ENCODE measurements around the gene SLC35B4. TPM values are rescaled to one million over a fixed set of nuclear protein-coding genes. Genes with fewer than 3 reads are reported as not detected.

The SLC35B4 gene
- total RNA-seq, 1 experiment from 2014 or later: 21.6 TPM

DNA sequence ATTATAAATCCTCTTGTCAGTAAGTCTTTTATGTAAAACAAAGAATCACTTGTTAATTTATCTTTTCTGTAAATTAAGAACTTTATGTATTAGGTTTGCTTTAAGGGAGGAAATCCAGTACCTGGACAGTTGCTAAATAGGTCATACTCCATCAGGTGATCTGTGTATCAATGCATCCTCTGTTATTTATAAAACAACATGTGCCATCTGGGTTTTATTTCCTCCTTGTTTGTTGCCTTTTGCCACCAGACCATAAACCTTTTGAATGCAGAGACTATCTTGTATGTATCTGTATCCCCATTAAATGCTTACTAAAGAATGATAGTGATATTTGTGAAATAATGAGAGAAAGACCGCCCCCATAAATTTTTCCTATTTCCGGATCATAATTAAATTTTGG, 70.0 kb downstream of the SLC35B4 start:
- no peak for TF ChIP-seq SIN3A (IDR thresholded peaks at IDR 0.05; ENCODE audit: borderline replicate concordance, insufficient read depth, low read depth, low read length)
- TF ChIP-seq TCF7L2 (IDR thresholded peaks at IDR 0.05; ENCODE audit: low read depth, low read length): no peak
- TF ChIP-seq, protein P1, sequence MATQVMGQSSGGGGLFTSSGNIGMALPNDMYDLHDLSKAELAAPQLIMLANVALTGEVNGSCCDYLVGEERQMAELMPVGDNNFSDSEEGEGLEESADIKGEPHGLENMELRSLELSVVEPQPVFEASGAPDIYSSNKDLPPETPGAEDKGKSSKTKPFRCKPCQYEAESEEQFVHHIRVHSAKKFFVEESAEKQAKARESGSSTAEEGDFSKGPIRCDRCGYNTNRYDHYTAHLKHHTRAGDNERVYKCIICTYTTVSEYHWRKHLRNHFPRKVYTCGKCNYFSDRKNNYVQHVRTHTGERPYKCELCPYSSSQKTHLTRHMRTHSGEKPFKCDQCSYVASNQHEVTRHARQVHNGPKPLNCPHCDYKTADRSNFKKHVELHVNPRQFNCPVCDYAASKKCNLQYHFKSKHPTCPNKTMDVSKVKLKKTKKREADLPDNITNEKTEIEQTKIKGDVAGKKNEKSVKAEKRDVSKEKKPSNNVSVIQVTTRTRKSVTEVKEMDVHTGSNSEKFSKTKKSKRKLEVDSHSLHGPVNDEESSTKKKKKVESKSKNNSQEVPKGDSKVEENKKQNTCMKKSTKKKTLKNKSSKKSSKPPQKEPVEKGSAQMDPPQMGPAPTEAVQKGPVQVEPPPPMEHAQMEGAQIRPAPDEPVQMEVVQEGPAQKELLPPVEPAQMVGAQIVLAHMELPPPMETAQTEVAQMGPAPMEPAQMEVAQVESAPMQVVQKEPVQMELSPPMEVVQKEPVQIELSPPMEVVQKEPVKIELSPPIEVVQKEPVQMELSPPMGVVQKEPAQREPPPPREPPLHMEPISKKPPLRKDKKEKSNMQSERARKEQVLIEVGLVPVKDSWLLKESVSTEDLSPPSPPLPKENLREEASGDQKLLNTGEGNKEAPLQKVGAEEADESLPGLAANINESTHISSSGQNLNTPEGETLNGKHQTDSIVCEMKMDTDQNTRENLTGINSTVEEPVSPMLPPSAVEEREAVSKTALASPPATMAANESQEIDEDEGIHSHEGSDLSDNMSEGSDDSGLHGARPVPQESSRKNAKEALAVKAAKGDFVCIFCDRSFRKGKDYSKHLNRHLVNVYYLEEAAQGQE (IDR thresholded peaks at IDR 0.05; ENCODE audit: insufficient read depth in 1 of 2, low read depth in 2 of 2, low read length in 1 of 2): no peak
- no peak for ATAC-seq
- POLR2A ChIA-PET: no interaction called here
- Histone ChIP-seq H3K27ac (ENCODE audit: low read length) (no peak overlapping the region), H3K4me1 (ENCODE audit: control insufficient read depth, insufficient read depth, low read length) (no peaks in the 10 kb centered on the region), H3K36me3 (ENCODE audit: control insufficient read depth, insufficient read depth, low read length) (no peaks in the 10 kb centered on the region), H3K4me3 (ENCODE audit: low read depth in 2 of 2, low read length in 2 of 2) (no peak overlapping the region), H3K9me3 (ENCODE audit: control insufficient read depth, insufficient read depth, low read depth, low read length) (no peaks in the 10 kb centered on the region), H3K27me3 (ENCODE audit: control insufficient read depth, insufficient read depth, low read length) (peaks cover 9% of the 10 kb centered on the region; the same call in 1 of the 2 replicates)
- no peak for DNase-seq (ENCODE audit: low read depth, low spot score)
- no TSS peak for BruUV-seq (replicated peaks)
- CTCF ChIA-PET: interaction anchor here (0.7 kb wide), 1 partner anchor 415 kb away, joined by 3 read pairs; no protein-coding TSS in a partner anchor
- intact Hi-C loops (cut with micrococcal nuclease; ENCODE audit: unreplicated experiment) (no loop called here), in situ Hi-C loops (cut with HindIII; ENCODE audit: low pct_unique_long_range_greater_than_20kb, low sequenced_read_pairs) (no loop called here)

DNA sequence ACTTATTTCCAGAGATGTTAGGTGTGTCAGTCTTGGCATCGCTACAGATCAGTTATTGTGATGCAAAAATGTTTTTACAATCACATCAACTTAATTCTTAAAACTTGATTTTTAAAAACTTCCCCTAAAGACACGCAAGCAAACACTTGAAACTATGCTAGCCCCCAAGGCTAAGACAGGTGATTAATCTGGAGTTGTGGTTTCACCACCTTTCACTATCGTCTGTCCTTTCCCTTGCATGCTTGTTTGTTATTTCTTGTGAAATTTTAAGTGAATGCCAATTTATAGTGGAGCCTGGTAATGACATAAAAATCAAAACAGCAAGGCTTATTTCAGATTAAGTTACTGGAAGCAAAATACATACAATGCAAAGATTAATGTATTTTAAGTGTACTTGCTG, 70.4 kb downstream of the SLC35B4 start:
- Histone ChIP-seq H3K27me3 (ENCODE audit: control insufficient read depth, insufficient read depth, low read length) (peaks cover 9% of the 10 kb centered on the region; the same call in 1 of the 2 replicates), H3K4me3 (ENCODE audit: low read depth in 2 of 2, low read length in 2 of 2) (no peak overlapping the region), H3K36me3 (ENCODE audit: control insufficient read depth, insufficient read depth, low read length) (no peaks in the 10 kb centered on the region), H3K4me1 (ENCODE audit: control insufficient read depth, insufficient read depth, low read length) (no peaks in the 10 kb centered on the region), H3K27ac (ENCODE audit: low read length) (no peak overlapping the region), H3K9me3 (ENCODE audit: control insufficient read depth, insufficient read depth, low read depth, low read length) (no peaks in the 10 kb centered on the region)
- intact Hi-C loops (cut with micrococcal nuclease; ENCODE audit: unreplicated experiment): no loop called here
- no peak for ATAC-seq
- in situ Hi-C loops (cut with HindIII; ENCODE audit: low pct_unique_long_range_greater_than_20kb, low sequenced_read_pairs): no loop called here
- ChIA-PET POLR2A (no interaction called here), CTCF (no interaction called here)
- TF ChIP-seq, protein P1 (IDR thresholded peaks at IDR 0.05; ENCODE audit: insufficient read depth in 1 of 2, low read depth in 2 of 2, low read length in 1 of 2): no peak
- TF ChIP-seq POLR2AphosphoS5 (IDR thresholded peaks at IDR 0.05; ENCODE audit: low read depth, low read length): no peak
- no peak for TF ChIP-seq TCF7L2 (IDR thresholded peaks at IDR 0.05; ENCODE audit: low read depth, low read length)
- no peak for TF ChIP-seq SIN3A (IDR thresholded peaks at IDR 0.05; ENCODE audit: borderline replicate concordance, insufficient read depth, low read depth, low read length)
- TF ChIP-seq, protein P2, sequence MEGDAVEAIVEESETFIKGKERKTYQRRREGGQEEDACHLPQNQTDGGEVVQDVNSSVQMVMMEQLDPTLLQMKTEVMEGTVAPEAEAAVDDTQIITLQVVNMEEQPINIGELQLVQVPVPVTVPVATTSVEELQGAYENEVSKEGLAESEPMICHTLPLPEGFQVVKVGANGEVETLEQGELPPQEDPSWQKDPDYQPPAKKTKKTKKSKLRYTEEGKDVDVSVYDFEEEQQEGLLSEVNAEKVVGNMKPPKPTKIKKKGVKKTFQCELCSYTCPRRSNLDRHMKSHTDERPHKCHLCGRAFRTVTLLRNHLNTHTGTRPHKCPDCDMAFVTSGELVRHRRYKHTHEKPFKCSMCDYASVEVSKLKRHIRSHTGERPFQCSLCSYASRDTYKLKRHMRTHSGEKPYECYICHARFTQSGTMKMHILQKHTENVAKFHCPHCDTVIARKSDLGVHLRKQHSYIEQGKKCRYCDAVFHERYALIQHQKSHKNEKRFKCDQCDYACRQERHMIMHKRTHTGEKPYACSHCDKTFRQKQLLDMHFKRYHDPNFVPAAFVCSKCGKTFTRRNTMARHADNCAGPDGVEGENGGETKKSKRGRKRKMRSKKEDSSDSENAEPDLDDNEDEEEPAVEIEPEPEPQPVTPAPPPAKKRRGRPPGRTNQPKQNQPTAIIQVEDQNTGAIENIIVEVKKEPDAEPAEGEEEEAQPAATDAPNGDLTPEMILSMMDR (IDR thresholded peaks at IDR 0.05): no peak
- DNase-seq (ENCODE audit: low read depth, low spot score): no peak
- no TSS peak for BruUV-seq (replicated peaks)
